IMR-90 (cell line): ENCODE results near the gene PBX4. TPM values are rescaled to one million over a fixed set of nuclear protein-coding genes. Genes with fewer than 3 reads are reported as not detected.

ENCODE experiments used
- ATAC-seq: fragments of 200-7000 bp; cut with Tn5 transposase; 2 replicates; pipeline ENCODE4 v1.9.1; 2020; ENCODE audit warnings: low read depth, mild to moderate bottlenecking, moderate library complexity
- BruUV-seq: library from RNA; stranded (reverse); fragments of 400-500 nt; replicated peaks from 2 replicates; lab custom pipeline; 2021; lab: Mats Ljungman, UMichigan
- CTCF ChIA-PET: fragments of 300-600 bp; formaldehyde crosslinking; extraction: SDS; loops from one replicate; lab custom pipeline; 2021; ENCODE audit warnings: antibody characterized with exemption; lab: Yijun Ruan, JAX
- POLR2A ChIA-PET: fragments of 300-600 bp; sonication (Branson Sonifier 250); formaldehyde crosslinking; loops from one replicate; lab custom pipeline; 2022; ENCODE audit warnings: antibody characterized with exemption; ENCODE audit not compliant: unreplicated experiment; lab: Charles Lee
- DNase-seq: peaks from one replicate; pipeline ENCODE4 v3.0.0; 2013
- H2AFZ ChIP-seq: replicated peaks from 2 replicates; pipeline ENCODE3; 2013; ENCODE audit warnings: low read length, mild to moderate bottlenecking; ENCODE audit not compliant: poor library complexity
- H2AK5ac ChIP-seq: 2 replicates; pipeline ENCODE4 v1.6.1; 2013; ENCODE audit warnings: low read depth, low read length, inconsistent platforms
- H2AK9ac ChIP-seq: replicated peaks from 2 replicates; pipeline ENCODE3; 2013; ENCODE audit warnings: mild to moderate bottlenecking, low read depth, low read length, moderate library complexity; ENCODE audit not compliant: poor library complexity
- H2BK120ac ChIP-seq: 2 replicates; pipeline ENCODE4 v1.6.1; 2013; ENCODE audit warnings: low read depth, low read length, inconsistent platforms
- H2BK15ac ChIP-seq: 3 replicates; pipeline ENCODE4 v1.6.1; 2013; ENCODE audit warnings: low read depth, low read length, inconsistent platforms
- H2BK20ac ChIP-seq: 2 replicates; pipeline ENCODE4 v1.6.1; 2013; ENCODE audit warnings: low read depth, mild to moderate bottlenecking, inconsistent platforms, low read length, moderate library complexity
- H2BK5ac ChIP-seq: 2 replicates; pipeline ENCODE4 v1.6.1; 2013; ENCODE audit warnings: mild to moderate bottlenecking, low read depth, low read length, inconsistent platforms; ENCODE audit not compliant: poor library complexity, severe bottlenecking
- H3K14ac ChIP-seq: replicated peaks from 2 replicates; pipeline ENCODE4 v1.6.1; 2013; ENCODE audit warnings: low read depth, low read length, inconsistent platforms
- H3K18ac ChIP-seq: 2 replicates; pipeline ENCODE4 v1.6.1; 2013; ENCODE audit warnings: low read depth, low read length, control low read depth
- H3K23ac ChIP-seq: 2 replicates; pipeline ENCODE4 v1.6.1; 2013; ENCODE audit warnings: low read depth, low read length, inconsistent platforms
- H3K27ac ChIP-seq: 2 replicates; pipeline ENCODE4 v1.5.1; 2013; ENCODE audit warnings: mild to moderate bottlenecking, control low read depth, low read length; ENCODE audit not compliant: insufficient read depth
- H3K27me3 ChIP-seq: 2 replicates; pipeline ENCODE4 v1.6.1; 2013; ENCODE audit warnings: low read length; ENCODE audit not compliant: control insufficient read depth, insufficient read depth
- H3K36me3 ChIP-seq: 2 replicates; pipeline ENCODE4 v1.6.1; 2013; ENCODE audit warnings: low read length, mixed read lengths; ENCODE audit not compliant: control insufficient read depth, insufficient read depth
- H3K4ac ChIP-seq: 2 replicates; pipeline ENCODE4 v1.6.1; 2013; ENCODE audit warnings: low read depth, low read length, inconsistent platforms
- H3K4me1 ChIP-seq: 2 replicates; pipeline ENCODE4 v1.6.1; 2013; ENCODE audit warnings: low read length, mixed read lengths; ENCODE audit not compliant: control insufficient read depth, insufficient read depth
- H3K4me2 ChIP-seq: 2 replicates; pipeline ENCODE4 v1.6.1; 2013; ENCODE audit warnings: low read depth, mild to moderate bottlenecking, control low read depth, low read length, moderate library complexity
- H3K4me3 ChIP-seq: 2 replicates; pipeline ENCODE4 v1.5.1; 2013; ENCODE audit warnings: low read depth, mild to moderate bottlenecking, control low read depth, low read length, moderate library complexity; ENCODE audit not compliant: insufficient read depth
- H3K56ac ChIP-seq: 2 replicates; pipeline ENCODE4 v1.6.1; 2013; ENCODE audit warnings: low read length, inconsistent platforms; ENCODE audit not compliant: insufficient read depth; ENCODE audit errors: extremely low read depth
- H3K79me1 ChIP-seq, 2 experiments: 2 replicates each; pipeline ENCODE4 v1.6.1; 2013; ENCODE audit warnings: low read length in 2 of 2, inconsistent platforms in 1 of 2, low read depth in 1 of 2
- H3K9ac ChIP-seq: 2 replicates; pipeline ENCODE4 v1.6.1; 2013; ENCODE audit warnings: low read depth, low read length, control low read depth
- H3K9me1 ChIP-seq: 2 replicates; pipeline ENCODE4 v1.6.1; 2013; ENCODE audit warnings: low read length, inconsistent platforms; ENCODE audit not compliant: insufficient read depth
- H3K9me3 ChIP-seq: 2 replicates; pipeline ENCODE4 v1.6.1; 2013; ENCODE audit warnings: low read length; ENCODE audit not compliant: control insufficient read depth, insufficient read depth
- H4K20me1 ChIP-seq: 2 replicates; pipeline ENCODE4 v1.6.1; 2013; ENCODE audit warnings: low read length, inconsistent platforms; ENCODE audit not compliant: insufficient read depth
- H4K5ac ChIP-seq: 2 replicates; pipeline ENCODE4 v1.6.1; 2013; ENCODE audit warnings: mild to moderate bottlenecking, low read depth, low read length, control low read depth
- H4K8ac ChIP-seq, 2 experiments: 2 replicates each; pipeline ENCODE4 v1.6.1; 2013; ENCODE audit warnings: low read depth in 2 of 2, low read length in 2 of 2, control low read depth in 1 of 2, inconsistent platforms in 1 of 2
- H4K91ac ChIP-seq: 2 replicates; pipeline ENCODE4 v1.6.1; 2013; ENCODE audit warnings: low read depth, low read length, inconsistent platforms; ENCODE audit not compliant: insufficient read depth
- NFE2L2 ChIP-seq: fragments of 150-350 bp; IDR thresholded peaks from 2 replicates; pipeline ENCODE4 v1.6.1; 2016; ENCODE audit warnings: low read depth, mild to moderate bottlenecking, low read length
- USF2 ChIP-seq: fragments of 150-350 bp; IDR thresholded peaks from 2 replicates; pipeline ENCODE4 v1.6.1; 2017; ENCODE audit warnings: mild to moderate bottlenecking, antibody characterized with exemption, low read length, low read depth
- WGBS, 2 experiments: methylation state at CpG; one replicate each; pipeline versions ENCODE4 v1.1.5 to v1.1.7; 2013; ENCODE audit warnings: missing lambda C conversion rate in 2 of 2; ENCODE audit not compliant: insufficient read length in 1 of 2; ENCODE audit errors: extremely low coverage in 2 of 2; 5-methylcytosine and 5-hydroxymethylcytosine counted together
- dilution Hi-C: fragments of 300-500 bp; cut with HindIII; formaldehyde crosslinking; loops from one replicate; pipeline ENCODE4 v1.14.3; 2018; ENCODE audit warnings: low sequenced_read_pairs; ENCODE audit not compliant: unreplicated experiment
- in situ Hi-C: fragments of 300-500 bp; cut with MboI; formaldehyde crosslinking; loops from 3 replicates; pipeline ENCODE4 v1.14.3; 2019; ENCODE audit warnings: low sequenced_read_pairs, inconsistent platforms, mixed read lengths
- intact Hi-C: fragments of 100-400 bp; cut with micrococcal nuclease; formaldehyde crosslinking; loops from 2 replicates; pipeline ENCODE4 v1.10.0; 2022
- polyA plus RNA-seq, 3 experiments: library from polyadenylated mRNA; depleted of rRNA; stranded (reverse); fragments of >200 nt; gene quantifications; 2 replicates each; pipeline ENCODE4 v1.2.3, GENCODE V29; 2012; ENCODE audit warnings: low replicate concordance in 1 of 3
- total RNA-seq: library from RNA; depleted of rRNA; stranded (reverse); fragments of >200 nt; gene quantifications from 2 replicates; pipeline ENCODE4 v1.2.3, GENCODE V29; 2012

Gene PBX4
- total and polyA plus RNA-seq, 2 of the 4 experiments (the other 2 are of a cell fraction), result 0.90 to 2.9 TPM

GRCh38 chr19:19653597-19654147 is 35.2 kb upstream of the PBX4 start:
- no peak overlapping the region for H3K14ac ChIP-seq
- H3K4me1 ChIP-seq, result no peaks in the 10 kb centered on the region
- H2BK15ac ChIP-seq, result no peak overlapping the region
- no peak overlapping the region for H3K18ac ChIP-seq
- peaks cover 3% of the 10 kb centered on the region; the same call in 1 of the 2 replicates for H4K20me1 ChIP-seq
- no peak overlapping the region for H3K4me3 ChIP-seq
- no peak overlapping the region for H2AFZ ChIP-seq
- in situ Hi-C loops, result no loop called here
- WGBS, 2 experiments, result 98% methylated on average over 14 of the region's 23 CpGs; no CpG with 5 or more reads in 1 of the 2 experiments
- POLR2A ChIA-PET, result no interaction called here
- peaks cover 0 to 9% of the 10 kb centered on the region in 2 experiments; a peak in 2 of 4 replicates for H3K79me1 ChIP-seq
- H4K8ac ChIP-seq, result no peak overlapping the region
- no peak overlapping the region for H4K5ac ChIP-seq
- H3K9ac ChIP-seq, result no peak overlapping the region
- no peak overlapping the region for H2BK5ac ChIP-seq
- H3K27ac ChIP-seq, result no peak overlapping the region
- H3K4me2 ChIP-seq, result no peak overlapping the region
- no peak overlapping the region for H3K4ac ChIP-seq
- no peak for TF ChIP-seq USF2
- TF ChIP-seq NFE2L2, result no peak
- ATAC-seq (no peak), DNase-seq (no peak)
- H3K56ac ChIP-seq, result no peak overlapping the region
- H3K9me1 ChIP-seq, result peaks cover 3% of the 10 kb centered on the region
- H4K91ac ChIP-seq, result no peak overlapping the region
- H3K36me3 ChIP-seq, result peaks cover 86% of the 10 kb centered on the region
- no peak overlapping the region for H2BK20ac ChIP-seq
- BruUV-seq, result no TSS peak
- no peak overlapping the region for H2AK9ac ChIP-seq
- H3K27me3 ChIP-seq, result no peaks in the 10 kb centered on the region
- H2BK120ac ChIP-seq, result no peak overlapping the region
- CTCF ChIA-PET, result no interaction called here
- H2AK5ac ChIP-seq, result no peak overlapping the region
- intact Hi-C loops, result no loop called here
- no peak overlapping the region for H3K23ac ChIP-seq
- no peaks in the 10 kb centered on the region for H3K9me3 ChIP-seq
- dilution Hi-C loops, result no loop called here
